Thoracic aorta (tissue), 2 donors: Measurements from ENCODE around the gene LINGO1. TPM values are rescaled to one million over a fixed set of nuclear protein-coding genes. Genes with fewer than 3 reads are reported as not detected.

Source experiments
- ATAC-seq: fragments of 150-250 bp; one replicate; pipeline ENCODE4 v1.8.0; 2017; ENCODE audit warnings: low read depth; ENCODE audit not compliant: insufficient number of reproducible peaks, low FRiP score
- DNase-seq: peaks from one replicate; pipeline ENCODE4 v3.0.0-alpha.2; 2020; ENCODE audit warnings: low spot score
- H3K27ac ChIP-seq, 2 donors: fragments of 200-600 bp; sonication (generic); 1 replicate in 1 of 2; 2 replicates in 1 of 2; pipeline ENCODE4 v1.5.1; 2016; ENCODE audit warnings: mild to moderate bottlenecking in 2 of 2, moderate library complexity in 2 of 2
- H3K27me3 ChIP-seq: fragments of 200-600 bp; sonication (generic); replicated peaks from 2 replicates; pipeline ENCODE4 v1.6.0; 2016; ENCODE audit warnings: mild to moderate bottlenecking; ENCODE audit not compliant: insufficient read depth
- H3K36me3 ChIP-seq: fragments of 200-600 bp; sonication (generic); one replicate; pipeline ENCODE4 v1.5.1; 2016
- H3K4me1 ChIP-seq, 2 donors: fragments of 200-600 bp; sonication (generic); 1 replicate in 1 of 2; 2 replicates in 1 of 2; pipeline versions ENCODE4 v1.5.1 to v1.6.0; 2016; ENCODE audit warnings: low read depth in 2 of 2, mild to moderate bottlenecking in 1 of 2; ENCODE audit not compliant: control insufficient read depth in 1 of 2
- H3K4me3 ChIP-seq: fragments of 200-600 bp; sonication (generic); 2 replicates; pipeline ENCODE4 v1.5.1; 2016; ENCODE audit warnings: mild to moderate bottlenecking
- H3K9me3 ChIP-seq: fragments of 200-600 bp; sonication (generic); 2 replicates; pipeline ENCODE4 v1.5.1; 2016
- total RNA-seq, 2 donors: library from RNA; depleted of rRNA; stranded (reverse); fragments of >200 nt; gene quantifications; one replicate each; pipeline versions ENCODE4 v1.1.0 to v1.2.3, GENCODE V29; 2016
- TF ChIP-seq, protein P1 (sequence below): fragments of 200-600 bp; sonication (generic); IDR thresholded peaks from one replicate; pipeline ENCODE4 v1.5.1; 2019; ENCODE audit warnings: antibody characterized with exemption

The LINGO1 gene
- total RNA-seq, 2 donors from 2014 or later = 0.63 to 4.6 TPM

DNA sequence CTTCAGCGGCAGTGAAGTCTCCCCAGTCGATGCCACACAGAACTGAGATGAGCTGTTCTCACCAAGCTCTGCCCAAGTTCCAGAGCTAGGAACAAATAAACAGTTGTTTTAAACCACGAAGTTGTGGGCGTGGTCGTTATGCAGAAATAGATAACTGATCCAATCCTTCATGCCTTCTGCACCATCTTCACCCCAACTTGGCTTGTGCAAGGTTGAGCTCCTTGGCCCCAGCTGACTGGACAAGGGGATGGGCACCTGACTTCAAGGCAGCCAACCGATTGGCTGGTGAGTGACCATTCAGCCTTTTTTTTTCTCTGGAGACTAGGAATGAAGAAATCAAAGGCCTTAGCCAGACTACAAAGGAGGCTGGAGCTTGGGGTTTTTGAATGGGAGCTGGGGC, 23.9 kb downstream of the LINGO1 start:
- no peaks in the 10 kb centered on the region for H3K4me1 ChIP-seq
- no peaks in the 10 kb centered on the region for H3K27me3 ChIP-seq
- ATAC-seq (no peak), DNase-seq (no peak)
- H3K27ac ChIP-seq = no peak overlapping the region
- no peaks in the 10 kb centered on the region for H3K9me3 ChIP-seq
- TF ChIP-seq, protein P1, sequence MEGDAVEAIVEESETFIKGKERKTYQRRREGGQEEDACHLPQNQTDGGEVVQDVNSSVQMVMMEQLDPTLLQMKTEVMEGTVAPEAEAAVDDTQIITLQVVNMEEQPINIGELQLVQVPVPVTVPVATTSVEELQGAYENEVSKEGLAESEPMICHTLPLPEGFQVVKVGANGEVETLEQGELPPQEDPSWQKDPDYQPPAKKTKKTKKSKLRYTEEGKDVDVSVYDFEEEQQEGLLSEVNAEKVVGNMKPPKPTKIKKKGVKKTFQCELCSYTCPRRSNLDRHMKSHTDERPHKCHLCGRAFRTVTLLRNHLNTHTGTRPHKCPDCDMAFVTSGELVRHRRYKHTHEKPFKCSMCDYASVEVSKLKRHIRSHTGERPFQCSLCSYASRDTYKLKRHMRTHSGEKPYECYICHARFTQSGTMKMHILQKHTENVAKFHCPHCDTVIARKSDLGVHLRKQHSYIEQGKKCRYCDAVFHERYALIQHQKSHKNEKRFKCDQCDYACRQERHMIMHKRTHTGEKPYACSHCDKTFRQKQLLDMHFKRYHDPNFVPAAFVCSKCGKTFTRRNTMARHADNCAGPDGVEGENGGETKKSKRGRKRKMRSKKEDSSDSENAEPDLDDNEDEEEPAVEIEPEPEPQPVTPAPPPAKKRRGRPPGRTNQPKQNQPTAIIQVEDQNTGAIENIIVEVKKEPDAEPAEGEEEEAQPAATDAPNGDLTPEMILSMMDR = no peak
- H3K4me3 ChIP-seq = no peak overlapping the region
- no peaks in the 10 kb centered on the region for H3K36me3 ChIP-seq

DNA sequence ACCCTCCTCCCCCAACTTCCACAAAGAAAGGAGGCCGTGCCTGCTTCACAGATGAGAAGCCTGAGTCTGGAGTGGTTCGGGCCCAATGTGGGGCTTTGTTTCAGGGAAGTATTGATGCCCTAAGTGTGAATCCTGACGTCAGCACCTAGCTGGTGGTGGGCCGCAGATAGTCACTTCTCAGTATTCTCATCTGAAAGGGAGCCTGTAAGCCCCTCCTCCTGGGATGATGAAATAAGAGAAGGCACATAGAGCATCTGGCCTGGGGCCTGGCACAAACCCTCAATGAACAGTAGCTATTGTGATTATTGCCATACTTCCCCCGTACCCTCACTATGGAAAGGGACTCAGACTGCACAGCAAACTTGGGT, 24.8 kb downstream of the LINGO1 start:
- Histone ChIP-seq H3K36me3 (no peaks in the 10 kb centered on the region), H3K4me3 (no peak overlapping the region), H3K27me3 (no peaks in the 10 kb centered on the region), H3K27ac (no peak overlapping the region), H3K4me1 (no peaks in the 10 kb centered on the region), H3K9me3 (no peaks in the 10 kb centered on the region)
- no peak for DNase-seq
- ATAC-seq = no peak
- TF ChIP-seq, protein P1 = no peak

DNA sequence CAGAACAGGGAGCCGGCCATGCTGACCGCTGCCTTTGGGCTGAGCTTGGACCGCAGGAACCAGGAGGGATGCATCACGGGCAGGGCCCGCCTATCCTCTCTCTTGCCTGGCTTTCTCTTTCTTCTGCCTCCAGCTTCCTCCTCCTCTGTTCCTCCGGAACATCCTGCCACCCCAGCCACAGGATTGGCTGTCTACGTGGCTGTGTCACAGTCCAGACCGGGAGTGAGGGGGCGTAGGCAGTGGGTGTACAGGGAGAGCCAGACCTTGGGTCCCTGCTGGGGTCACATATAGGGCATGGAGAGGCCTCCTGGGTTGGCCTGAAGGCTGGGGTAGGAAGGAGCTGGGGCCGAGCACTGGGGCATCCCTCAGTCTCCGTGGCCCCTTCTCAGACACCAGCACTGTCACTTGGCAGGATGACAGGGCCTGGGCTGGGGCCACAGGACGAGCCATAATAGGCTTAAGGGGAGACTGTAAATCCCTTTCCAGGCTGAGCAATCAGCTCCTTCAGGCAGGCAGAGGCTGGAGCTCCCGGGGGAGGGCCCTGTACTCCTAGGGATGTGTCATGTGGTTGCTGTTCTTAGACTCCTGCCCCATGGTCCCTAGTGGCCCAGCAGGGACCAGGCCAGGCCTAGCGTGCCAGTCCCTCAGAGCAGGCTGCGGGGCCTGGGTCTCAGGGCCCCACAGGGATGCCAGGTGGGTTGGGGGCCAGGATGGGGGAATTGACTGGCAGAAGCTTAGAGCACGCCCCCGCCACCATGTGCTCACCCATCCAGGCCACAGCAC, 25.4 kb downstream of the LINGO1 start:
- ATAC-seq (no peak), DNase-seq (no peak)
- TF ChIP-seq, protein P1 = no peak
- no peak overlapping the region for H3K27ac ChIP-seq
- no peaks in the 10 kb centered on the region for H3K4me1 ChIP-seq
- H3K9me3 ChIP-seq = no peaks in the 10 kb centered on the region
- H3K36me3 ChIP-seq = no peaks in the 10 kb centered on the region
- H3K4me3 ChIP-seq = no peak overlapping the region
- no peaks in the 10 kb centered on the region for H3K27me3 ChIP-seq

DNA sequence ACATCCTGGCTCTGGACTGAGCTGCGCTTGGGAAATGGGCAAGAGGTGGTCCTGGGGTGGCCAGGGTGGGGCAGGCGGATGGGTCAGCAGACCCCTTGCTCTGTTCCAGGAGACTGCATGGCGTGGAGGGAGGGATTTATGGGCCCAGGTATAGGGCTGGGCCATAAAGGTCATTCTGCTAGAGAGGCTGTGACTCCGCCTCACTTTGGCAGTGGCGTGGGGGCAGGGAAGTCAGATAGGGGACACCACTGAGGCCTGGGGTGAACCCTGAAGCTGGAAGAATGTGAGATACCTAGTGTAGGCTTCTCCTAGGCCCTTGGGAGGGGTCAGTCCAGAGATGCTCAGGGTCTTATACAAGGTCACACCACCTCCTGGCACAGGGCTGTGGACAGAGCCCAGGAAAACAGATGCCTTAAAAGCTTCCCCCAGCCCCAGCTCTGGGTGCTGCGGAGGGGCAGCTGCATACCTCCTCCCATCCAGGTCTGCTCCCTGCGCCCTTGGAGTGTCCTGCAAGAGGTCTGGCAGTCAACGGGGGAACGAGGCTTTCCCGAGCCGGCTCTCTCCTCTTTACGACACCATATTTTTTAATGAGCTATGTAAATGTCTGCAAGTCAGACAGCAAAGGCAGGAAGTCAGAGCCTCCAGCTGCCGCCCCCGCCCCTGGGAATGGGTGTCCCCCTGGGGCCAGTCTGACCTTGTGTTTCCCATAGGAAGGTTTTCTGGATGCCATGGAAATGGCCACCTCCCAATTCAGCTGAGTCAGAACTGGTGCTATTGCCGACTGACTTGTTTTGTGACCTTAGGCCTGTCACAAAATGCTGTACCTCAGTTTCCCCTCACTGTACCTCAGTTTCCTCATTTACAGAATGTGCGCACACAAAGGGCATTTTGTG, 26.3 kb downstream of the LINGO1 start:
- TF ChIP-seq, protein P1 = no peak
- no peaks in the 10 kb centered on the region for H3K4me1 ChIP-seq
- no peaks in the 10 kb centered on the region for H3K9me3 ChIP-seq
- H3K27ac ChIP-seq = no peak overlapping the region
- H3K27me3 ChIP-seq = no peaks in the 10 kb centered on the region
- H3K4me3 ChIP-seq = no peak overlapping the region
- H3K36me3 ChIP-seq = no peaks in the 10 kb centered on the region
- no peak for ATAC-seq
- DNase-seq = no peak

DNA sequence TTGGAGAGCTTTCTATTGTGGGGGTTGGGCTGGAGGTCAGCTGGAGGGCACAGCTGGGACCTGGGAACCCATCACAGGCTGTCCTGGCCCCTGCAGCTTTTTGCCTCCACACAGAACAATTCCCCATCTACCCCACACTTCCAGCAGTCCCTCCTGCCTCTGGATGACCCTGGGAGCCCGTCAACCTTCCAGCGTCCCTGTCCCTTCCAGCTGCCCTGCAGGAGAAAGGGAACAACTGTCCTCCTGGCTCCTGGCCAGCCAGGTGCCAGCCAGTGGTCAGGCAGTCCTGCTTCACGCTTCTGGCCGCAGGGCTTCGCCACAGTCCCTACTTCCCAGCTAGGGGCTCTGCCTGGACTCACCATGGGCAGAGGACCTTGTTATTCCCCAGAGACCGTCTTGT, 27.2 kb downstream of the LINGO1 start:
- TF ChIP-seq, protein P1 = no peak
- Histone ChIP-seq H3K36me3 (no peaks in the 10 kb centered on the region), H3K4me3 (no peak overlapping the region), H3K27me3 (no peaks in the 10 kb centered on the region), H3K9me3 (no peaks in the 10 kb centered on the region), H3K27ac (no peak overlapping the region), H3K4me1 (no peaks in the 10 kb centered on the region)
- DNase-seq = no peak
- no peak for ATAC-seq
